Spleen (tissue), 13 donors: ENCODE data around the gene GINS2. TPM values are rescaled to one million over a fixed set of nuclear protein-coding genes. Genes with fewer than 3 reads are reported as not detected.

ENCODE experiments used
- DNase-seq: peaks from one replicate; pipeline ENCODE4 v3.0.0-alpha.2; 2020
- H3K27ac ChIP-seq, 8 donors: fragments of 200-600 bp; sonication (generic) in 7 of 8; 1 replicate in 4 of 8; 2 replicates in 4 of 8; pipeline versions ENCODE4 v1.5.0 to v1.8.0; 2016 to 2021; ENCODE audit warnings: inconsistent platforms in 4 of 8, mild to moderate bottlenecking in 4 of 8, moderate library complexity in 1 of 8
- H3K27me3 ChIP-seq, 7 donors: fragments of 200-600 bp; sonication (generic) in 6 of 7; replicated peaks in 1 of 7; 1 replicate in 4 of 7; 2 replicates in 3 of 7; pipeline versions ENCODE4 v1.5.0 to v1.8.0; 2016 to 2021; ENCODE audit warnings: inconsistent platforms in 3 of 7, mild to moderate bottlenecking in 1 of 7
- H3K36me3 ChIP-seq, 6 donors: fragments of 200-600 bp; sonication (generic) in 5 of 6; 1 replicate in 4 of 6; 2 replicates in 2 of 6; pipeline versions ENCODE4 v1.5.0 to v1.8.0; 2016 to 2021; ENCODE audit warnings: inconsistent platforms in 2 of 6
- H3K4me1 ChIP-seq, 6 donors: fragments of 200-600 bp; sonication (generic) in 5 of 6; 1 replicate in 3 of 6; 2 replicates in 3 of 6; pipeline versions ENCODE4 v1.5.0 to v1.8.0; 2016 to 2021; ENCODE audit warnings: inconsistent platforms in 3 of 6
- H3K4me3 ChIP-seq, 8 donors: fragments of 200-600 bp; sonication (generic) in 7 of 8; 1 replicate in 4 of 8; 2 replicates in 4 of 8; pipeline versions ENCODE4 v1.5.0 to v1.8.0; 2016 to 2021; ENCODE audit warnings: inconsistent platforms in 4 of 8, mild to moderate bottlenecking in 4 of 8, moderate library complexity in 2 of 8
- H3K9me3 ChIP-seq, 8 donors: fragments of 200-600 bp; sonication (generic) in 7 of 8; 1 replicate in 4 of 8; 2 replicates in 4 of 8; pipeline versions ENCODE4 v1.5.0 to v1.8.0; 2016 to 2021; ENCODE audit warnings: inconsistent platforms in 4 of 8
- CTCF ChIP-seq, 11 experiments: fragments of 200-600 bp in 7 of 11; fragments of 450-650 bp in 4 of 11; sonication (generic) in 4 of 11; IDR thresholded peaks in 8 of 11; conservative IDR thresholded peaks in 3 of 11; 1 replicate in 7 of 11; 2 replicates in 4 of 11; pipeline versions ENCODE4 v1.4.0 to v1.8.0; 2016 to 2021; ENCODE audit warnings: antibody characterized with exemption in 11 of 11, inconsistent platforms in 4 of 11, mild to moderate bottlenecking in 1 of 11
- POLR2A ChIP-seq, 3 donors: fragments of 450-650 bp; IDR thresholded peaks; one replicate each; pipeline ENCODE4 v1.5.1; 2017; ENCODE audit warnings: antibody characterized with exemption in 3 of 3, mild to moderate bottlenecking in 1 of 3
- POLR2AphosphoS5 ChIP-seq, 3 donors: sonication (generic); formaldehyde crosslinking; IDR thresholded peaks; one replicate each; pipeline ENCODE4 v1.5.1; 2017; ENCODE audit warnings: antibody characterized with exemption in 3 of 3
- WGBS, 5 donors: extraction: QIAGEN DNeasy Blood & Tissue Kit in 3 of 5; methylation state at CpG; one replicate each; pipeline versions ENCODE4 v1.1.5 to v1.1.7; 2013 to 2018; 5-methylcytosine and 5-hydroxymethylcytosine counted together
- intact Hi-C: fragments of 100-400 bp; cut with DNase I; formaldehyde crosslinking; loops from one replicate; pipeline ENCODE4 v1.15.0; 2023; ENCODE audit warnings: low total_unique reads
- long read RNA-seq, 2 donors: transcript quantifications; one replicate each; lab custom pipeline, GENCODE V29; 2026
- polyA plus RNA-seq, 3 donors: library from polyadenylated mRNA; stranded (reverse); fragments of 200-250 nt; gene quantifications; one replicate each; pipeline ENCODE4 v1.2.1, GENCODE V29; 2013
- total RNA-seq, 7 donors: library from RNA; depleted of rRNA in 3 of 7; stranded (reverse); fragments of >200 nt in 3 of 7; fragmentation: NEBNext Ultra II Directional in 4 of 7; extraction: Animal tissue kit (Norgen Biotek cat#: 25700) in 4 of 7; gene quantifications; one replicate each; pipeline versions ENCODE4 v1.1.0 to v1.2.1, GENCODE V29; 2016 to 2021
- donor health status: healthy with polysubstance abuse.
- donor health status: DM: no; HTN: no; CAD: no; lungs with moderate emphysema.
- donor health status: DM: no; HTN: no; CAD: no.
- donor health status: Bipolar disorder and iron deficiency.
- donor health status: healthy.
- donor health status: DM: no; HTN: no; CAD: no.
- donor health status: DM: yes; HTN: yes; CAD: no.

The GINS2 gene
- total RNA-seq (1 to 10 TPM; 1.0 to 7.0 (median 2.3) TPM), polyA plus RNA-seq (1 to 10 TPM; 1.3 to 5.4 (median 2.3) TPM)
- long read RNA-seq, donor 1, transcript GINS2-201 (5 exons, 2,673 nt), result major isoform, 16 of 16 reads
- long read RNA-seq, donor 1, partial matches to known transcripts, result 0 of 16 reads
- long read RNA-seq, donor 1, other reads (novel, unspliced or antisense), result 0 of 16 reads
- long read RNA-seq, donor 2, transcript GINS2-201 (5 exons, 2,673 nt), result major isoform, 12 of 12 reads
- long read RNA-seq, donor 2, partial matches to known transcripts, result 0 of 12 reads
- long read RNA-seq, donor 2, other reads (novel, unspliced or antisense), result 0 of 12 reads

GRCh38 chr16:85688586-85689284 lies at the start of gene GINS2:
GINS2 (minus strand) TSS chr16:85688954; CDS start chr16:85688898, 56 bp downstream.
- peak; percentile 98 for DNase-seq
- peaks cover 0 to 32% (median 0%) of the 10 kb centered on the region in 7 donors for H3K27me3 ChIP-seq
- TF ChIP-seq POLR2AphosphoS5 (IDR thresholded peaks at IDR 0.05), result peak in 2 of 3 donors; percentile 63 to 77
- TF ChIP-seq CTCF (IDR thresholded peaks at IDR 0.05 in 8 of 11, conservative IDR thresholded peaks at IDR 0.05 in 3 of 11), result no peak
- TF ChIP-seq POLR2A (IDR thresholded peaks at IDR 0.05), result no peak
- peak within 1 kb of the TSS; percentile 59 to 87 (median 80) for H3K4me3 ChIP-seq
- intact Hi-C loops, result no loop called here
- H3K9me3 ChIP-seq, result no peaks in the 10 kb centered on the region
- H3K27ac ChIP-seq, result peak within 1 kb of the TSS in 3 of 8 donors; percentile 18 to 36 (median 28)
- no peaks in the 10 kb centered on the region for H3K36me3 ChIP-seq
- WGBS, 5 donors, result 0 to 5% (median 1%) methylated on average over 17 to 86 of the region's 86 CpGs
- H3K4me1 ChIP-seq, result peaks cover 2 to 27% (median 20%) of the 10 kb centered on the region in 6 donors

- no peaks in the 10 kb centered on the region for H3K27me3 ChIP-seq
- no peak overlapping the region for H3K4me3 ChIP-seq
- no peaks in the 10 kb centered on the region for H3K9me3 ChIP-seq
- TF ChIP-seq CTCF (IDR thresholded peaks at IDR 0.05 in 8 of 11, conservative IDR thresholded peaks at IDR 0.05 in 3 of 11) (no peak), POLR2AphosphoS5 (IDR thresholded peaks at IDR 0.05) (no peak), POLR2A (IDR thresholded peaks at IDR 0.05) (no peak)
- no peak overlapping the region for H3K27ac ChIP-seq
- WGBS, 5 donors, result 62 to 82% (median 70%) methylated on average over 9 of the region's 9 CpGs
- peaks cover 0 to 8% (median 0%) of the 10 kb centered on the region in 6 donors for H3K36me3 ChIP-seq
- H3K4me1 ChIP-seq, result peaks cover 5 to 51% (median 30%) of the 10 kb centered on the region in 6 donors
- intact Hi-C loops, result no loop called here
- DNase-seq, result no peak
Measured at GRCh38 chr16:85736921-85737320, 48.2 kb upstream of the GINS2 start.

- peak overlapping the region in 2 of 8 donors; percentile 43 to 70 for H3K27ac ChIP-seq
- intact Hi-C loops, result no loop called here
- no peak overlapping the region for H3K4me3 ChIP-seq
- 66 to 74% (median 73%) methylated on average over 6 of the region's 6 CpGs for WGBS, 5 donors
- no peak for DNase-seq
- peaks cover 0 to 8% (median 0%) of the 10 kb centered on the region in 6 donors for H3K36me3 ChIP-seq
- TF ChIP-seq POLR2A (IDR thresholded peaks at IDR 0.05), result no peak
- no peaks in the 10 kb centered on the region for H3K27me3 ChIP-seq
- H3K9me3 ChIP-seq, result no peaks in the 10 kb centered on the region
- H3K4me1 ChIP-seq, result peaks cover 5 to 60% (median 30%) of the 10 kb centered on the region in 6 donors
Measured at GRCh38 chr16:85735946-85736345, 47.2 kb upstream of the GINS2 start.

- H3K9me3 ChIP-seq, result no peaks in the 10 kb centered on the region
- intact Hi-C loops, result no loop called here
- H3K36me3 ChIP-seq, result peaks cover 0 to 8% (median 0%) of the 10 kb centered on the region in 6 donors
- 17 to 45% (median 26%) methylated on average over 14 of the region's 14 CpGs for WGBS, 5 donors
- peak overlapping the region in 4 of 8 donors; percentile 35 to 70 (median 54) for H3K27ac ChIP-seq
- TF ChIP-seq POLR2AphosphoS5 (IDR thresholded peaks at IDR 0.05) (peak; percentile 26 to 61 (median 53)), POLR2A (IDR thresholded peaks at IDR 0.05) (no peak)
- peak overlapping the region in 2 of 8 donors; percentile 6 to 47 for H3K4me3 ChIP-seq
- no peaks in the 10 kb centered on the region for H3K27me3 ChIP-seq
- peak; percentile 89 for DNase-seq
- H3K4me1 ChIP-seq, result peaks cover 5 to 67% (median 30%) of the 10 kb centered on the region in 6 donors
Measured at GRCh38 chr16:85735225-85735635, 46.5 kb upstream of the GINS2 start.
